Body of pancreas (tissue), 4 donors: ENCODE data around the gene SCARF2.

Experiments
- POLR2A ChIP-seq, 3 donors: fragments of 450-650 bp; IDR thresholded peaks; one replicate each; pipeline ENCODE4 v1.6.1; 2016; ENCODE audit warnings: antibody characterized with exemption in 3 of 3, mild to moderate bottlenecking in 2 of 3
- TF ChIP-seq, protein P1 (sequence below), 7 experiments: fragments of 450-650 bp in 4 of 7; fragments of 200-600 bp in 3 of 7; sonication (generic) in 3 of 7; IDR thresholded peaks; one replicate each; pipeline ENCODE4 v1.5.1; 2016 to 2019; ENCODE audit warnings: antibody characterized with exemption in 7 of 7

- TF ChIP-seq, protein P1, sequence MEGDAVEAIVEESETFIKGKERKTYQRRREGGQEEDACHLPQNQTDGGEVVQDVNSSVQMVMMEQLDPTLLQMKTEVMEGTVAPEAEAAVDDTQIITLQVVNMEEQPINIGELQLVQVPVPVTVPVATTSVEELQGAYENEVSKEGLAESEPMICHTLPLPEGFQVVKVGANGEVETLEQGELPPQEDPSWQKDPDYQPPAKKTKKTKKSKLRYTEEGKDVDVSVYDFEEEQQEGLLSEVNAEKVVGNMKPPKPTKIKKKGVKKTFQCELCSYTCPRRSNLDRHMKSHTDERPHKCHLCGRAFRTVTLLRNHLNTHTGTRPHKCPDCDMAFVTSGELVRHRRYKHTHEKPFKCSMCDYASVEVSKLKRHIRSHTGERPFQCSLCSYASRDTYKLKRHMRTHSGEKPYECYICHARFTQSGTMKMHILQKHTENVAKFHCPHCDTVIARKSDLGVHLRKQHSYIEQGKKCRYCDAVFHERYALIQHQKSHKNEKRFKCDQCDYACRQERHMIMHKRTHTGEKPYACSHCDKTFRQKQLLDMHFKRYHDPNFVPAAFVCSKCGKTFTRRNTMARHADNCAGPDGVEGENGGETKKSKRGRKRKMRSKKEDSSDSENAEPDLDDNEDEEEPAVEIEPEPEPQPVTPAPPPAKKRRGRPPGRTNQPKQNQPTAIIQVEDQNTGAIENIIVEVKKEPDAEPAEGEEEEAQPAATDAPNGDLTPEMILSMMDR (IDR thresholded peaks at IDR 0.05), result no peak
- TF ChIP-seq POLR2A (IDR thresholded peaks at IDR 0.05), result no peak
These were observed 13.6 kb downstream of the SCARF2 start for GRCh38 chr22:20423906-20424551.
